NCI-H1436 treated with DMSO at 0.1 percent for 48 hours (cell line): Measurements from ENCODE around the gene COX6B2.

Source experiments
- DNase-seq: peaks from one replicate; lab custom pipeline; 2025; lab: John Stamatoyannopoulos, UW

Gene COX6B2

GRCh38 chr19:55362174-55362989 is 7.9 kb upstream of the COX6B2 start:
- no peak for DNase-seq

DNA sequence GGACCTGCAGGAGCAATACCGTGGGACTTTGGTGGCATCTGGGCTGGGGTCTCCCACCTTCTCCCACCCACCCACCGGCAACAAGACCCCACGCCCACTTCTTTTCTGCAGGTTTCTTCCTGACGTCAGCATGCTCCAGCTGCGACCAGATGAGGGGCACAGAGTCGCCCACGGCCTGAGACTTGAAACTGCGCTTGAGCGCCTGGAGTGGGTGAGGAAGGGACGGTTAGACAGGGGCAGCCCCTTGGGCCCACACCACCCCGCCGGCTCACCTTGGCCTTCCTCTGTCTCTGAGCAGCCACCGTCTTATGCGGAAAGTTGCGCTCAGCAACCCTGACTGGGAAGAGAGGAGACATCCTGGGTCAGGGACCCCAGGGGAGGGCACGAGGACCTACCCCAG is 6.4 kb upstream of the COX6B2 start:
- DNase-seq: no peak

- DNase-seq: no peak
Observed at GRCh38 chr19:55358943-55359908, 4.7 kb upstream of the COX6B2 start.

DNA sequence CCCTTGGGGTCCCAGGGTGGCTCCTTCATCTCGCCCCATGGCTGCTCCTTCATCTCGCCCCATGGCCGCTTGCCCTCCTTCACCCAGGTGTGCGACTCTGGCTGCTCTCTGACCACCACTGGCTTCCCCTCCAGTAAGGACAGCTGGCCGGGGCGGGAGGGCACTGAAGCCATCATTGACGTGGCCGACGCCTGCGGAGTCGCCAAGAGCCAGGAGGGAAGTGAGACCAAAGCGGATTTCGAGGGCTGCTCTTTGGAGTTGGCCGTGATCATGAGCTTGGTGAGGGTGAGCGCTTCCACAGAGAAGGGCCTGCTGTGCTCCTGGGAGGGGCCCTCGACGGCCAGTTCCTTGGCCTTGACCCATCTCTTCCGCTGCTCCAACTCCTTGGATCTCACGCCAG is 4.0 kb upstream of the COX6B2 start:
- DNase-seq: no peak

- DNase-seq: no peak
Observed at GRCh38 chr19:55355213-55355821, 798 bp upstream of the COX6B2 start.

GRCh38 chr19:55353803-55354697 is 469 bp downstream of the COX6B2 start:
- no peak for DNase-seq

DNA sequence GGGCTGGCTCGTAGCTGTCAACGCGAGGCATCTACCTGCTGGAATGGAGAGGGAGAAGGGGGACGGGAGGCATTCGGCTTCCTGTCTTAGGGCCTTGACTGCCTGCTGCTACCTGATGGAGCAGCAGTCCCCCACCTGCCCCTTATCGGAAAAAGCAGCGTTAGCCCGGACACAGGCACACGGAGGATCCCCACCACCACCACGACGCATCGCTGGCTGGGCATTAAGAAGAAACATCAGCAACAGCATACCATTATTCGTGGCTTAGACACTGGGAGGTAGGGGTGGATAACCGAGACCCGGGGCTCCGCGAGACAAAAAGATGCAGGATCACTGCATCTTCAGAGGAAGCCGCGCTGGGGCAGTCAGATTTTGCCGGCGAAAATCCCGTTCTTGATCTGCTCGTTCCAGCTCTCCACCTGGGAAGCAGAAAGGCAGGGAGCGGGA is 1.1 kb downstream of the COX6B2 start:
- no peak for DNase-seq

DNA sequence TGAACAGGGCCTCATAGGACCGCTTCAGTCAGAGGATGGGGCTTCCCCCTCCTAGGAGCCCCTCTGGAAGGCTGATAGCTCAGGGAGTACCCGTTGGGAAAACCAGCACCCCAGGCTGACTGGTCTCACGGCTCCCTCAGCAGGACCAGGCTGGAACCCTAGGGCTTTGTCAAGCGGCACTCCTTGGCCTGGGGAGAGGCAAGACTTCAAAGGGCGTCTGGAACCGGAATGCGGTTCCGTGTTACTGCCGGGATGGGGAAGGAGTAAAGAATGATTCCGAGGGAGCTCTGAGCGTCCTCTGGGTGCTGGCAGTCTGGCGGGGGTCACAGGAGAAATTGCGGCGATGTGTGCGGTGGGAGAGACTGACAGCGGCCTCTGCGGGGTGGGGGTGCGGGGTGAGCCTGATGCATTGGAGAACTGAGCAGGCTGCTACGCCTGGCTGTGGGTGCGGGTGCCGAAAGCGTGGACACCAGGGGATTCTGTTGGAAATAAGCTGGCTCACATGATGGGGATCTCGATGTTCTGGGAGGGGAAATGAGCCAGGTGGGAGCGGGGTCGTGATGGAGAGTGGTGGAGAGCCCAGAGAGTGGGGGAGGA is 1.9 kb downstream of the COX6B2 start:
- no peak for DNase-seq

DNA sequence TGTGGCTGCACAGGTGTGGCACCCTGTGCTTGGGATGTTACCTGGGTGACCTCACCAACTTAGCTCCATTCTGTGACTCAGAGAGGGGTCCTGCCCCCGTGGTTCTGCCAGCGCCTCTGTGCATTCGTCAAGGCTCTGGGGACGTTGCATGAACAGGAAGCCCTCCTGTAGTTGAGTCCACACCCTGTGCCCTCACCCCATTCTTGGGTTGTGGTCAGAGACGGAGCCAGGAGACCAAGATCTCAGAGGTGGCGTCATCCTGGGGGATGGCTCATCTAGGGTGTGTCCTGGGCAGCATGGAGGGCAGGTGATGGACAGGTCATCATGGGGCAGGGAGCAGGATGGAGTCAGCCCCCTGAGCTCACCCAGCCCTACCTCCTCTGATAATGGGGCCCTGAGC is 2.5 kb downstream of the COX6B2 start:
- no peak for DNase-seq

GRCh38 chr19:55350620-55351315 is 3.8 kb downstream of the COX6B2 start:
- DNase-seq: no peak

DNA sequence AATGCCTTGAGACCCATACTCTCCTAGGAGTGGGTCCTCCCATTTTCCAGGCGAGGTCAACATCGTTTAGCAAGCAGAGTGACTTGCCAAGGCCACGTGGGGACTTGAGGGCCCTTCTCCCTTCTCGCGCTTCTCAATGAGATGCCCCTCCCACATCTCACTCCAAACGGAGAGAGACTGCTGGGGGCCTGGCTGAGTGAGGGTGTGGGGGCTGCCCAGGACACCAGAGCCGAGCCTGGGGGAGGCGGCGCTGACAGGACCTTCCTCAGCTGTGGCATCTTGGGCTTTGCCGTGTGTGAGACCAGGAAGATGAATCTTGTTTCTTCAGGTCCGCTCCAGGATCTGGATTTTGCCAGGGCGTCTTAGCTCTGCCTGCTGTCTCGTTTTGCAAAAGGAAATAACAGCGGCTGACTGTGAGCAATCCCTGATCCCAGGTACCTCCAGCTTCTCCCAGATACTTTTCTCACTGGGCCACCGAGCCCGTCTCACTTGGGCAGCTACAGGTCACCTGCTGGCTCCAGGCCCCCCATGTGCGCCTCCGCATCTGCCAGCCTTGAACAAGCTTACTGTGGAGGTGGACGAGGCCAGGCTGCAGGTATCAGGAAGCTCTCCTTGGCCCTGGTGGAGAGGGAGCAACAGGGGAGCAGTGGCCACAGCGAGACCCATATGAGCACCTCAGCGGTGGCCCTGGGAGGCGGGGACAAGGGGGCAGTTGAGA is 6.0 kb downstream of the COX6B2 start:
- no peak for DNase-seq

- DNase-seq: no peak
Observed at GRCh38 chr19:55347442-55348009, 7.0 kb downstream of the COX6B2 start.

DNA sequence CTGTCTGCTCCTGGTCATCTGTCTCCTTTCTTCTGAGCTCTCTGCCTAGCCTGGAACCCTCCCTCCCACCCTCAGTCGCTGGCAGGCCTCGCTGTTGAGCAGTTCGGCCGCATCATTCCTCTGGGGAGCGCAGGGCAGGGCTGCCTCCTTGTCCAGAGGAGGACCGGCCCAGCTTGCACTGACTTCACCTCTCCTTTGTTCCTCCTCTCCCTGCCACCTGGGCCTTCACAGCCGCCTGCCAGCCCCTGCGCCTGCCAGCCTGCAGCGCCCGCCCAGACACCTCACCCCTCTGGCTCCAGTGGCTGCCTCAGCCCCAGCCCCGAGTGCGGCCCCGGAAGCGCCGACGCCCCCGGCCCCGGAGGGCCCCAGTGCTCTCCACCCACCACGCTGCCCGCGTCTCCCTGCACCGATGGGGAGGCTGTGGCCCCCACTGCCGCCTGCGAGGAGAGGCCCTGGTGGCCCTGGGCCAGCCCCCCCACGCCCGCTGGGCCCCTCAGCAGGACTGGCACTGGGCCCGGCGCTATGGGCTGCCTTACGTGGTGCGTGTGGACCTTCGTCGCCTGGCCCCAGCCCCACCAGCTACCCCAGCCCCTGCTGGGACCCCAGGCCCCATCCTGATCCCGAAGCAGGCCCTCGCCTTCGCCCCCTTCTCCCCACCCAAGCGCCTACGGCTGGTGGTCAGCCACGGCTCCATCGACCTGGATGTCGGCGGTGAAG is 7.6 kb downstream of the COX6B2 start:
- no peak for DNase-seq

- no peak for DNase-seq
Observed at GRCh38 chr19:55345818-55346724, 8.4 kb downstream of the COX6B2 start.

- no peak for DNase-seq
Observed at GRCh38 chr19:55345101-55345817, 9.3 kb downstream of the COX6B2 start.

DNA sequence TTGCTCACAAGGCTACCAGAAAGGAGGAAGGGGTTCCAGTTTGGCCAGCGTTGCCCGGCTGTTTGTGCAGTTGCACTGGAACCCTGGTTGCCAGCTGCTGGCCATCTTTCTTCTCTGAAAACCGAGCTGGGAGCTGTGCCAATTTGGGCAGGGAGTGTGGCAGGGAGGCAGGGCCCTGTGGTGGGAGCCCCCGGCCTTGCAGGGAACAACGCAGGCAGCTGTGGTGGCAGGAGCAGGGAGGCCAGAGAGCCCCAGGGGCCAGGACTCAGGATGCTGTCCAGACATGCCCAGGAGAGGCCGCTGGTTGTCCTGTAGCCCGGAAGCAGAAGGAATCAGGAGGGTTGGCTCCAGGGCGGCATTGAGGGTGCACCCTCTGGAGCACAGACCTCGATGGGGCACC is 10.1 kb downstream of the COX6B2 start:
- no peak for DNase-seq
